ENCODE measurements around the gene KMT5B.
A peak's percentile ranks its signal among the peaks of the same experiment; 100 is the strongest.

KMT5B gene

DNA sequence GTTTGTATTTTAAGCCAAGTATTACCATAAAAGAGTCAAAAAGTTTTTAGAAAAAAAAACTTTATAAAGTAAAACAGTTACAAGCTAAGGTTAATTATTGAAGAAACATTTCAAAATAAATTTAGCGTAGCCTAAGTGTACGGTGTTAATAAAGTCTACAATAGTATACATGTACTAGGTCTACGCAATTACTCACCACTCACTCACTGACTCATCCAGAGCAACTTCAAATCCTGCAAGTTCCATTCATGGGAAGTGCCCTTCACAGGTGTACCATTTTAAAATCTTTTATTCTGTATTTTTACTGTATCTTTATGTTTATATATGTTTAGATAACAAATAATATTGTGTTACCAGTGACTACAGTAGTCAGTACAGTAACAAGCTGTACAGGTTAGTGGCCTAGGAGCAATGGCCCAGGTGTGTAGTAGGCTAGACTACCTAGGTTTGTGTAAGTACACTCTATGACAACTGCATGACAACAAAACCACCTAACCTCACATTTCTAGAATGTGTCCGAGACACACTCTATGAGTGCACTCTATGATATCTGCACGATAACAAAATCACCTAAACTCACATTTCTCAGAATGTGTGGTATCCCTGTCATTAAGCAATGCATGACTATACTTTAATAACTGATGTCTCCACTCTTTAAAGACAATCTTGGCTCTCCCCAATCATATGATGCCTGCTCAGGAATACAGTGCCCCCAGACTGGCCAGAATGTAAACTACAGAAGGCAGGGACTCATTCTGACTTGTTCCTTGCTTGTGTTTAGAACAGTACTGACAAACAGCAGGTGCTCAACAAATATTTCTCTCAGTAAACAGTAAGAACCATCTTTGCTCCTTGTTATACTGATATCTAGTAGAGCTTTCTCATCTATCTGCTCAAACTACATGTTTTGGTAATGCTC, 21.2 kb downstream of the KMT5B start:
- Histone ChIP-seq H3K4me3 (ENCODE audit: control insufficient read depth in 1 of 7, extremely low read depth in 1 of 7, insufficient read depth in 4 of 7, low read depth in 2 of 7, low read length in 6 of 7) (no peak overlapping the region), H3K27ac (ENCODE audit: insufficient read depth in 1 of 2, low read depth in 1 of 2, low read length in 2 of 2, poor library complexity in 1 of 2, severe bottlenecking in 2 of 2) (no peak overlapping the region), H3K27me3 (replicated peaks in 2 of 5; ENCODE audit: control insufficient read depth in 4 of 5, insufficient read depth in 5 of 5, low read length in 4 of 5) (no peaks in the 10 kb centered on the region), H3K9me3 (ENCODE audit: control extremely low read depth in 1 of 5, control insufficient read depth in 4 of 5, insufficient read depth in 2 of 5, low read depth in 1 of 5, low read length in 4 of 5) (no peaks in the 10 kb centered on the region), H3K4me1 (ENCODE audit: control extremely low read depth in 1 of 4, control insufficient read depth in 4 of 4, insufficient read depth in 4 of 4, low read length in 3 of 4) (peaks cover 2 to 13% (median 6%) of the 10 kb centered on the region in 4 experiments), H3K36me3 (ENCODE audit: control insufficient read depth in 4 of 4, insufficient read depth in 4 of 4, low read length in 3 of 4) (peaks cover 0 to 5% (median 1%) of the 10 kb centered on the region in 4 experiments)
- ChIA-PET POLR2A (no interaction called here), CTCF (interaction anchor here (0.8 to 2.8 kb wide), 5 partner anchors 10 to 21 kb away, joined by 3 to 17 read pairs (median 5); no protein-coding TSS in a partner anchor)
- DNase-seq: no peak
- 95% methylated on average over 2 of the region's 5 CpGs for WGBS (ENCODE audit: insufficient coverage)

DNA sequence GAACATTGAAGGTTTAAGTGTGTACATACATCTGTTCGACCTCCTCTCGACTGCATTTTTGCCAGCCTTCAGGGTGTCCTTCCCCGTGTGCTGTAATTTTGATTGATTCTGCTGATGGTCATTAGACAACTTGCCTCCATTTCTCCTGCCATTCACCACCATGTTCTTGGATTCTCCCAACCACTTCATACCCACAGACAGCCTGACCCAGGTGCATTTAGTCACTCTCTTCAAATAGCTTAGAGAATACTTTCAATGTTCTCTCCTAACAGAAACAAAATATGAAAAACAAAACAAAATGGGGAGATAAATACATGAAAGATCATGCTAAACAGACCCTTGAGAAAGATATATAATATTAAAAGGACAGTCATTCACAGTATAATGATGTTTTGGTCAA, 23.2 kb downstream of the KMT5B start:
- CTCF ChIA-PET: interaction anchor here (1.2 to 2.8 kb wide), 3 partner anchors 14 to 21 kb away, joined by 3 to 17 read pairs (median 4); no protein-coding TSS in a partner anchor
- WGBS (ENCODE audit: insufficient coverage): 90% methylated on average over 2 of the region's 3 CpGs

DNA sequence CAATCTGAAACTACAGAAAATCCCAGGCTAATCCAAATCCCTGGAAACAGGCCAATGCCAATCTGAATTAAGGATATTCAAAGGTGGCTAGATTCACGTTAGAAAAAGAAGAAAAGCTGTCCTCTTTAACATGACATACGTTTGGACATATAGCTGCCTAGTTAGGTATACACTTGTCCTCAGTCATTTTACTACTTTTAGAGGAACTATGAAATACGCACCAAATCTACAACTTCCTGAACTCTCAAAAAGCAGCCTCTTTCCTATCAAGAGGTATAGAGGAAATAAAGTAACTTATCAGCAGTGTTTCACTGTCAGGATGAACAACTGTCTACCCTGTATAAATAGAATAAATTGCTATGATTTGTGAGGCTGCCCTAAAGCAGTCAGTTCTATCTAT, 24.0 kb downstream of the KMT5B start:
- H3K36me3 ChIP-seq (ENCODE audit: control insufficient read depth in 4 of 4, insufficient read depth in 4 of 4, low read length in 3 of 4): peaks cover 5 to 23% (median 17%) of the 10 kb centered on the region in 4 experiments
- peak in 2 of 3 donors; percentile 8 to 21 for DNase-seq
- CTCF ChIA-PET: interaction anchor here (1.4 kb wide), 1 partner anchor 20 kb away, joined by 5 read pairs; no protein-coding TSS in a partner anchor
- 88% methylated on average over 1 of the region's 3 CpGs for WGBS (ENCODE audit: insufficient coverage)
- POLR2A ChIA-PET: no interaction called here
- H3K27me3 ChIP-seq (replicated peaks in 2 of 5; ENCODE audit: control insufficient read depth in 4 of 5, insufficient read depth in 5 of 5, low read length in 4 of 5): no peaks in the 10 kb centered on the region
- H3K27ac ChIP-seq (ENCODE audit: insufficient read depth in 1 of 2, low read depth in 1 of 2, low read length in 2 of 2, poor library complexity in 1 of 2, severe bottlenecking in 2 of 2): no peak overlapping the region
- no peak overlapping the region for H3K4me3 ChIP-seq (ENCODE audit: control insufficient read depth in 1 of 7, extremely low read depth in 1 of 7, insufficient read depth in 4 of 7, low read depth in 2 of 7, low read length in 6 of 7)
- no peaks in the 10 kb centered on the region for H3K9me3 ChIP-seq (ENCODE audit: control extremely low read depth in 1 of 5, control insufficient read depth in 4 of 5, insufficient read depth in 2 of 5, low read depth in 1 of 5, low read length in 4 of 5)
- peaks cover 2 to 13% (median 6%) of the 10 kb centered on the region in 4 experiments for H3K4me1 ChIP-seq (ENCODE audit: control extremely low read depth in 1 of 4, control insufficient read depth in 4 of 4, insufficient read depth in 4 of 4, low read length in 3 of 4)

More for the DNA sequence above, 23.2 kb downstream of the KMT5B start:
- H3K27ac ChIP-seq (ENCODE audit: insufficient read depth in 1 of 2, low read depth in 1 of 2, low read length in 2 of 2, poor library complexity in 1 of 2, severe bottlenecking in 2 of 2): no peak overlapping the region
- POLR2A ChIA-PET: interaction anchor here (0.6 to 1.2 kb wide), 2 partner anchors 8 to 19 kb away, joined by 3 to 5 read pairs; no protein-coding TSS in a partner anchor
- H3K4me1 ChIP-seq (ENCODE audit: control extremely low read depth in 1 of 4, control insufficient read depth in 4 of 4, insufficient read depth in 4 of 4, low read length in 3 of 4): peaks cover 2 to 13% (median 6%) of the 10 kb centered on the region in 4 experiments
- peaks cover 0 to 17% (median 11%) of the 10 kb centered on the region in 4 experiments for H3K36me3 ChIP-seq (ENCODE audit: control insufficient read depth in 4 of 4, insufficient read depth in 4 of 4, low read length in 3 of 4)
- no peaks in the 10 kb centered on the region for H3K27me3 ChIP-seq (replicated peaks in 2 of 5; ENCODE audit: control insufficient read depth in 4 of 5, insufficient read depth in 5 of 5, low read length in 4 of 5)
- no peaks in the 10 kb centered on the region for H3K9me3 ChIP-seq (ENCODE audit: control extremely low read depth in 1 of 5, control insufficient read depth in 4 of 5, insufficient read depth in 2 of 5, low read depth in 1 of 5, low read length in 4 of 5)
- no peak for DNase-seq
- no peak overlapping the region for H3K4me3 ChIP-seq (ENCODE audit: control insufficient read depth in 1 of 7, extremely low read depth in 1 of 7, insufficient read depth in 4 of 7, low read depth in 2 of 7, low read length in 6 of 7)

DNA sequence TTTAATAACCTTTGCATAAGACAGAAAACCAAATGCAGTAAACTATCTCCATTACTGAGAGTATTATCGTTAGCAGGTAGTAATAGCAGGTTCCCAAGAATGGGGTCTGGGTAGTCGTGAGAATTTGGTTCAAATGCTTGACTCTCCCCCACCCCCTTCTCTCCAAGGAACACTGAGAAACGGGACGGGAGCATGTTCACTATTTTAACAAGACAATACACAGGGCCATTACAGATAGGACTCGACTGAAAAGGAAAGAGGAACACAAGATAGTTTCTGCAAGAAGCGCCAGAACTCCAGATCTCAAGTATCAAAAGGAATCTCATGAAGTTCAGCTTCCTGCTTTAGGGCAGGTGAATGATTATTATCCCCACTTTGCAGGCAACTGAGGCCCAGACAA, 27.0 kb downstream of the KMT5B start:
- H3K9me3 ChIP-seq (ENCODE audit: control extremely low read depth in 1 of 5, control insufficient read depth in 4 of 5, insufficient read depth in 2 of 5, low read depth in 1 of 5, low read length in 4 of 5): no peaks in the 10 kb centered on the region
- 90% methylated on average over 5 of the region's 6 CpGs for WGBS (ENCODE audit: insufficient coverage)
- H3K4me3 ChIP-seq (ENCODE audit: control insufficient read depth in 1 of 7, extremely low read depth in 1 of 7, insufficient read depth in 4 of 7, low read depth in 2 of 7, low read length in 6 of 7): no peak overlapping the region
- DNase-seq: no peak
- POLR2A ChIA-PET: no interaction called here
- CTCF ChIA-PET: interaction anchor here (1.6 to 1.8 kb wide), 2 partner anchors 10 kb away, joined by 4 read pairs; no protein-coding TSS in a partner anchor
- H3K4me1 ChIP-seq (ENCODE audit: control extremely low read depth in 1 of 4, control insufficient read depth in 4 of 4, insufficient read depth in 4 of 4, low read length in 3 of 4): peaks cover 2 to 13% (median 6%) of the 10 kb centered on the region in 4 experiments
- no peaks in the 10 kb centered on the region for H3K27me3 ChIP-seq (replicated peaks in 2 of 5; ENCODE audit: control insufficient read depth in 4 of 5, insufficient read depth in 5 of 5, low read length in 4 of 5)
- no peak overlapping the region for H3K27ac ChIP-seq (ENCODE audit: insufficient read depth in 1 of 2, low read depth in 1 of 2, low read length in 2 of 2, poor library complexity in 1 of 2, severe bottlenecking in 2 of 2)
- H3K36me3 ChIP-seq (ENCODE audit: control insufficient read depth in 4 of 4, insufficient read depth in 4 of 4, low read length in 3 of 4): peaks cover 5 to 36% (median 28%) of the 10 kb centered on the region in 4 experiments

DNA sequence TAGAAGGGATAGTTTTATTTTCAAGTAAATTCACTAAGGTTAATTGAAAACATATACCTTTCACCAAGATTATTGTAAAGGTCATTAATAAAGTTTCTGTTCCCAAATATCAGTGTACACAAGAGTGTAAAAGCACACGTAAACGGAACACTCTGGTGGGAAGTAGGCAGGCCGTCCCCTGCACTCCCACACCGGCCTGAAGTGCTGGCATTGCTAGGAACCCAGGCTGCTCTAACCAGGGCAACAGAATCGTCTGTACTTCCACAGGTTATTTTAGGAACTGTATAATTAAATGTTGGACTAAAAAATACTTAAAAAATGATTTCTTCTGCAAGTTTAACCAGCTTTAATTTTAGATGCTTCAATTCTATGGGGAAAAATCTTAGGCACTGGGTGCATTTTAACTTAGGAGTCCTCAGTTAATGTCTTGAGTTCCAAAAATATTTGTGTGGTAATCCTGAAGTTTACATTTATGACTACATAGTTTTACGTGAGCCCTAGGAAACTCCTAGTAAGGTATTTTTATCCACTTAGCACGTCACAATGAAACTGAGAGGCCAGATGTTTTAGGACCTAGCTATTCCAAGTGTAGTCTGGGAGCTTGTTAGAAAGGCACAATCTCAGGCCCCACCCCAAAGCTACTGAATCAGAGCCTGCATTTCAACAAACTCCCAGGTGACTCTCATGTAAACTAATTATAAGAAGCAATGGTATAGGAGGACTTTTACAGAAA, 31.2 kb downstream of the KMT5B start:
- H3K4me3 ChIP-seq (ENCODE audit: control insufficient read depth in 1 of 7, extremely low read depth in 1 of 7, insufficient read depth in 4 of 7, low read depth in 2 of 7, low read length in 6 of 7): no peak overlapping the region
- H3K36me3 ChIP-seq (ENCODE audit: control insufficient read depth in 4 of 4, insufficient read depth in 4 of 4, low read length in 3 of 4): peaks cover 17 to 52% (median 34%) of the 10 kb centered on the region in 4 experiments
- H3K27me3 ChIP-seq (replicated peaks in 2 of 5; ENCODE audit: control insufficient read depth in 4 of 5, insufficient read depth in 5 of 5, low read length in 4 of 5): no peaks in the 10 kb centered on the region
- no peak for DNase-seq
- no peak overlapping the region for H3K27ac ChIP-seq (ENCODE audit: insufficient read depth in 1 of 2, low read depth in 1 of 2, low read length in 2 of 2, poor library complexity in 1 of 2, severe bottlenecking in 2 of 2)
- ChIA-PET POLR2A (no interaction called here), CTCF (interaction anchor here (1.8 to 2.1 kb wide), 2 partner anchors 9 to 10 kb away, joined by 7 to 8 read pairs; no protein-coding TSS in a partner anchor)
- H3K9me3 ChIP-seq (ENCODE audit: control extremely low read depth in 1 of 5, control insufficient read depth in 4 of 5, insufficient read depth in 2 of 5, low read depth in 1 of 5, low read length in 4 of 5): no peaks in the 10 kb centered on the region
- no peaks in the 10 kb centered on the region for H3K4me1 ChIP-seq (ENCODE audit: control extremely low read depth in 1 of 4, control insufficient read depth in 4 of 4, insufficient read depth in 4 of 4, low read length in 3 of 4)
- 100% methylated on average over 6 of the region's 7 CpGs for WGBS (ENCODE audit: insufficient coverage)

DNA sequence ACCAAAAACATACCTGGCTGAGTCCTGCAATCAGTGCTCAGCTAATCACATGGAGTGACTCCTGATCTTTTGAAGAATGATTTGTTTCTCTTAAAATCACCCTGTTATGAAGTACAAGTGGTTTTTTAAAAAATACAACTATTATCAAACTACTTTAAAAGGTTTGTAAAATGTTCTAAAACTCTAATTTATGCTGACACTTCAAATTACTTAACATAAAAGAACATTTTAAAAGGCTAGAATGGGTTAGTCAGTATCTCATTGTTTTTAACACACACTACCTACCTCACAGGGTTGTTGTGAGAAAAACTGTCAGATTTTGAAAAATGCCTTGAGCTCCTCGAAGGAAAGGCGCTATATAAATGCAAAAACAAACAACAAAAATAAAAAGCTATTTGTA, 33.2 kb downstream of the KMT5B start:
- ChIA-PET POLR2A (no interaction called here), CTCF (interaction anchor here (1.1 to 1.6 kb wide), 3 partner anchors 13 to 26 kb away, joined by 3 to 4 read pairs (median 4); no protein-coding TSS in a partner anchor)
- no peaks in the 10 kb centered on the region for H3K9me3 ChIP-seq (ENCODE audit: control extremely low read depth in 1 of 5, control insufficient read depth in 4 of 5, insufficient read depth in 2 of 5, low read depth in 1 of 5, low read length in 4 of 5)
- no peak overlapping the region for H3K27ac ChIP-seq (ENCODE audit: insufficient read depth in 1 of 2, low read depth in 1 of 2, low read length in 2 of 2, poor library complexity in 1 of 2, severe bottlenecking in 2 of 2)
- H3K27me3 ChIP-seq (replicated peaks in 2 of 5; ENCODE audit: control insufficient read depth in 4 of 5, insufficient read depth in 5 of 5, low read length in 4 of 5): no peaks in the 10 kb centered on the region
- H3K4me1 ChIP-seq (ENCODE audit: control extremely low read depth in 1 of 4, control insufficient read depth in 4 of 4, insufficient read depth in 4 of 4, low read length in 3 of 4): no peaks in the 10 kb centered on the region
- no CpG with 5 or more reads among the region's 2 CpGs for WGBS (ENCODE audit: insufficient coverage)
- no peak overlapping the region for H3K4me3 ChIP-seq (ENCODE audit: control insufficient read depth in 1 of 7, extremely low read depth in 1 of 7, insufficient read depth in 4 of 7, low read depth in 2 of 7, low read length in 6 of 7)
- no peak for DNase-seq
- peaks cover 20 to 49% (median 31%) of the 10 kb centered on the region in 4 experiments for H3K36me3 ChIP-seq (ENCODE audit: control insufficient read depth in 4 of 4, insufficient read depth in 4 of 4, low read length in 3 of 4)

Measured in common myeloid progenitor, CD34-positive (primary cell).